ENCODE data around the gene SETBP1. TPM values are rescaled to one million over a fixed set of nuclear protein-coding genes. Genes with fewer than 3 reads are reported as not detected.

The SETBP1 gene
- total RNA-seq, 4 donors from 2014 or later = 3.3 to 86.6 (median 16.3) TPM

DNA sequence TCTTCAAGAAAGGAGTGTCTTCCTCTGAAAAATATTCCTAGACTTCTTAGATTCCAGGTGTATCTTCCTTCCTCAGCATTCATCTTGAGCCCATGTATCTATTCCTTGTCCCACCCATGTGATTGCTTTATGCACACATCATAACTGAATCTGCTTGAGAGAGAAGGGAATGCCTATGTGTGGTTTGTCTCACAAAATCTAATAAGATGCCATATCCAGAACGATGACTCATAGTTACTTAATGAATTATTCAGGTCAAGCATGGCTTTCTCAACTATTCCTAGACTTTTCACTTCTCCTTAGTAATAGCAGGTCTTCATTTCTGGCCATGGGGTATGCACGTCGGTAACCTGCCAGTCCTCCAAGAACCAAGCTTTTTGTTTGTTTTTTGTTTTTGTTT, 121.8 kb downstream of the SETBP1 start:
- TF ChIP-seq POLR2A (IDR thresholded peaks at IDR 0.05) = no peak
- TF ChIP-seq, protein P1, sequence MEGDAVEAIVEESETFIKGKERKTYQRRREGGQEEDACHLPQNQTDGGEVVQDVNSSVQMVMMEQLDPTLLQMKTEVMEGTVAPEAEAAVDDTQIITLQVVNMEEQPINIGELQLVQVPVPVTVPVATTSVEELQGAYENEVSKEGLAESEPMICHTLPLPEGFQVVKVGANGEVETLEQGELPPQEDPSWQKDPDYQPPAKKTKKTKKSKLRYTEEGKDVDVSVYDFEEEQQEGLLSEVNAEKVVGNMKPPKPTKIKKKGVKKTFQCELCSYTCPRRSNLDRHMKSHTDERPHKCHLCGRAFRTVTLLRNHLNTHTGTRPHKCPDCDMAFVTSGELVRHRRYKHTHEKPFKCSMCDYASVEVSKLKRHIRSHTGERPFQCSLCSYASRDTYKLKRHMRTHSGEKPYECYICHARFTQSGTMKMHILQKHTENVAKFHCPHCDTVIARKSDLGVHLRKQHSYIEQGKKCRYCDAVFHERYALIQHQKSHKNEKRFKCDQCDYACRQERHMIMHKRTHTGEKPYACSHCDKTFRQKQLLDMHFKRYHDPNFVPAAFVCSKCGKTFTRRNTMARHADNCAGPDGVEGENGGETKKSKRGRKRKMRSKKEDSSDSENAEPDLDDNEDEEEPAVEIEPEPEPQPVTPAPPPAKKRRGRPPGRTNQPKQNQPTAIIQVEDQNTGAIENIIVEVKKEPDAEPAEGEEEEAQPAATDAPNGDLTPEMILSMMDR (IDR thresholded peaks at IDR 0.05) = no peak
- DNase-seq = no peak
- Histone ChIP-seq H3K9me3 (no peaks in the 10 kb centered on the region), H3K4me3 (no peak overlapping the region), H3K27ac (peak overlapping the region; percentile 35 to 86 (median 62)), H3K27me3 (no peaks in the 10 kb centered on the region), H3K4me1 (peaks cover 0 to 52% (median 7%) of the 10 kb centered on the region in 4 donors), H3K36me3 (no peaks in the 10 kb centered on the region)

DNA sequence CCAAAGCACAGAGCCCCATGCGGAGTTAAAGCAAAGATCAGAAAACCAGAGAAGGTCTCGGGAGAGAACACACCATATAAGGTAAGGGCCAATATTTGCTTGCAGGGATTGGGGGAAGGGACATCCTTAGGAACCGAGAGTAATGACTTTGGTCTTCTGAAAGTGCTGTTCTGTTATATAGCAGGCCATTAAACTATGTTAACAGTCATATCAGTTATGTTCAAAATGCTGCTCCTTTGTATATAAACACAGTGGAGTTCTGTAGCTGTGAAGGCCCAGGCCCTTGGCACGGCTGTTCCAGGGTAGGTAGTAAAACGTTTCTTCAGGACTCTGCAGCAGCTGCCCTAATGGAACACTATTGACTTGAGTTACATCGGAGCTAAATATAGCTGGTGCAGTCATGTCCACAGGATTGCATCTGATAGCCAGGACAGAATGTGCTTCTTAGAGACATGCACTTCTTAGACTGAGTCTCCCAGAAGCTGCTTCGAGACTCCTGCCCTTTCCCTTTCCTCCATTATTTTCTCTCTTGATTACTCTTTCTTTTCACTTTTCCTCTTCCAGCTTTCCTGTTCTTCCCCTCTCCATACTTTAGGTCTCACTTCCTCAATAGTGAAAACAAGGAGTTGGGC, 122.4 kb downstream of the SETBP1 start:
- peaks cover 0 to 58% (median 7%) of the 10 kb centered on the region in 4 donors for H3K4me1 ChIP-seq
- DNase-seq = peak in 2 of 3 donors; percentile 74 to 75
- H3K27me3 ChIP-seq = no peaks in the 10 kb centered on the region
- H3K4me3 ChIP-seq = no peak overlapping the region
- no peaks in the 10 kb centered on the region for H3K36me3 ChIP-seq
- peak overlapping the region; percentile 35 to 86 (median 62) for H3K27ac ChIP-seq
- TF ChIP-seq, protein P1 (IDR thresholded peaks at IDR 0.05) = no peak
- no peak for TF ChIP-seq POLR2A (IDR thresholded peaks at IDR 0.05)
- no peaks in the 10 kb centered on the region for H3K9me3 ChIP-seq

DNA sequence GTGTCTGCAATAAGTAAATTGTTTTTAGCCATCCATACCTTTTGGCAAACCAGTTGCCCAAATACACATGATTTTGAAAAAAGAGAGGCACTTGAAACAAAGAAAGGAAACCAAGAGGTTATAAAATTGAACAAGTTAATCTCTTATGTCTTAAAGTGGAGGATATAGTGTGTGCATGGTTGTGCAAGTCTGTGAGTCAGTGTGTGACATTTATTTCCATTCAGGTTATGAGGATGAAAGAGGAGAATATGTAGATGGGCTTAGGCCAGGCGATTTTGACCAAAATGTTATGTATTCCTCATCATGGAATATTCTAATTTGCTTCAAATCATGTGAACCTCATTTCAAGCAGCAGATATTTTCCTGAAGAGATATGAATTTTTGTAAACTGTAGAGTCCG, 123.3 kb downstream of the SETBP1 start:
- no peaks in the 10 kb centered on the region for H3K36me3 ChIP-seq
- H3K4me1 ChIP-seq = peaks cover 0 to 59% (median 7%) of the 10 kb centered on the region in 4 donors
- TF ChIP-seq POLR2A (IDR thresholded peaks at IDR 0.05) = no peak
- TF ChIP-seq, protein P1 (IDR thresholded peaks at IDR 0.05) = no peak
- H3K9me3 ChIP-seq = no peaks in the 10 kb centered on the region
- H3K27me3 ChIP-seq = no peaks in the 10 kb centered on the region
- H3K4me3 ChIP-seq = no peak overlapping the region
- DNase-seq = no peak
- peak overlapping the region in 3 of 4 donors; percentile 38 to 86 (median 44) for H3K27ac ChIP-seq

DNA sequence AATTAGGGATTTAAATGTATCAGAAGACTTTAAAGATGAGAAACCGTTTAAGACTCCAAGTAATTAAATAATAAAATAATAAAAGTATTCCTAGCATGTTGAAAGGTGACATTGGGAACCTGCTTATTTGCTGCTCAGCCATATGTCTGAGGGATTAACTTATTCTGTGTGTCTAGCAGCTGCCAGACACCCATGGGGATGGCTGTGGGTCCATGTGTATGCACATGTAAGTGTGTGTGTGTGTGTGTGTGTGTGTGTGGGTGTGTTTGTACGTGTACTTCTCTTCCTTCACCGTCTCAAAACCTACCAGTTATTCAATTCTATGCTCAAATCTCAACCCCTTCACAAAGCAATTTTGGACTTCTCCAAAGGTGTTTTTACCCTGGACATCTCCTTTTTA, 124.5 kb downstream of the SETBP1 start:
- no peak for TF ChIP-seq POLR2A (IDR thresholded peaks at IDR 0.05)
- TF ChIP-seq, protein P1 (IDR thresholded peaks at IDR 0.05) = no peak
- peaks cover 0 to 59% (median 7%) of the 10 kb centered on the region in 4 donors for H3K4me1 ChIP-seq

DNA sequence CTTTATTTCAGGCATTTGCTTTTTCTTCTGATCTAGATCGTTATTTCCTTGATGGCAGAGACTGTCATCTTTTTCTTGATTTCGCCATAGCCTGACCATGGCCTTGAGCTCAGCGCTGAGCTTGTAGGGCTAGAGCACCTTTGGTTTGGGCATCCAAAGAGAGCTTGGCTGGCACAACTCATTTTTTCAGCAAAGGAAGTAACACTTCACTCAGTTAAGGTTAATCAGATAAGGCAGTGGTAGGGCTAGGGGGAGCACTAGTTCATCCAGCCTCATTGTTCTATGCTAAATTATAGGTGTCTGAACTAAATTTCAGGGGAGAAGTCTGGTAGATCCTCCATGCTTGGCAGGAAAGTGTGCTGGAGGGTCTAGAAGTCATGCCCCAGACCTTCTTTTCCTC, 125.0 kb downstream of the SETBP1 start:
- Histone ChIP-seq H3K4me3 (no peak overlapping the region), H3K36me3 (no peaks in the 10 kb centered on the region), H3K4me1 (peaks cover 0 to 59% (median 7%) of the 10 kb centered on the region in 4 donors), H3K27me3 (no peaks in the 10 kb centered on the region), H3K27ac (peak overlapping the region in 1 of 4 donors; percentile 86), H3K9me3 (no peaks in the 10 kb centered on the region)
- DNase-seq = no peak
- TF ChIP-seq POLR2A (IDR thresholded peaks at IDR 0.05) = no peak
- TF ChIP-seq, protein P1 (IDR thresholded peaks at IDR 0.05) = no peak

More for the DNA sequence above, 124.5 kb downstream of the SETBP1 start:
- Histone ChIP-seq H3K4me3 (no peak overlapping the region), H3K9me3 (no peaks in the 10 kb centered on the region), H3K27ac (peak overlapping the region in 1 of 4 donors; percentile 86), H3K27me3 (no peaks in the 10 kb centered on the region), H3K36me3 (no peaks in the 10 kb centered on the region)
- DNase-seq = peak in 1 of 3 donors; percentile 48
